HL-60 (cell line): ENCODE measurements around the gene LIMA1.

Source experiments
- DNase-seq, 2 experiments: peaks; one replicate each; pipeline ENCODE4 v3.0.0-alpha.2; 2010 to 2020; ENCODE audit warnings: low read depth in 1 of 2, low spot score in 1 of 2
- H3K27ac ChIP-seq: fragments of 250-450 bp; sonication (Bioruptor Pico); replicated peaks from 2 replicates; pipeline ENCODE4 v1.5.1; 2020; ENCODE audit warnings: mild to moderate bottlenecking, moderate library complexity
- H3K27me3 ChIP-seq: fragments of 250-450 bp; sonication (Bioruptor Pico); 2 replicates; pipeline ENCODE4 v1.5.1; 2021; ENCODE audit warnings: mild to moderate bottlenecking, moderate library complexity; ENCODE audit not compliant: insufficient read depth, poor library complexity, severe bottlenecking
- H3K4me3 ChIP-seq: replicated peaks from 2 replicates; pipeline ENCODE4 v1.5.1; 2011; ENCODE audit warnings: mild to moderate bottlenecking, control low read depth, low read length; ENCODE audit not compliant: insufficient read depth
- GABPA ChIP-seq: IDR thresholded peaks from 2 replicates; pipeline ENCODE4 v1.6.1; 2012; ENCODE audit warnings: low read depth
- POLR2AphosphoS5 ChIP-seq: IDR thresholded peaks from 2 replicates; pipeline ENCODE4 v1.6.1; 2012; ENCODE audit warnings: low read depth
- SPI1 ChIP-seq: IDR thresholded peaks from 2 replicates; pipeline ENCODE4 v1.6.1; 2012; ENCODE audit warnings: low read depth, mild to moderate bottlenecking, borderline replicate concordance
- TF ChIP-seq, protein P1 (sequence below): IDR thresholded peaks from one replicate; pipeline ENCODE4 v1.5.1; 2011; ENCODE audit warnings: low read length, control low read depth, inconsistent platforms; ENCODE audit not compliant: insufficient read depth
- TF ChIP-seq, protein P2 (sequence below): IDR thresholded peaks from 2 replicates; pipeline ENCODE4 v1.6.1; 2012; ENCODE audit warnings: low read depth; ENCODE audit not compliant: insufficient replicate concordance

The LIMA1 gene

DNA sequence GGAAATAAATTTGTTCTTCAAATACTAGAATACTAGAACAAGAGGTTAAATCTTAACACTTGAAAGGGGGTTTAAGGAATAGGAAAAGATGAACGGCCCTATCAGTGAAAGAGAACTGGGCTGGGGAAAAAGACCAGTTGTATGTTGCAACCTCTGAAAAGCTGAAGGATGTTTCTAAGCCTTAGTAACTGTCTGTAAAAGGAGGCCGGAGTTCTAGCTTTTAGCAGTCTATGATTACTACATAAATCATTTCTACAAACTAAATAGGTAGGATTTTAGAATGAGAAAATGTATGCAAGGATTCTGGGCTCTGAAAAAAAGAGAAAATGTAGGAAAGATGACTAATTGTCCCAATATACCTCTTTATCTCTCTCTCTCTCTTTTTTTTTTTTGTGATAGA is 121.1 kb downstream of the LIMA1 start:
- TF ChIP-seq SPI1 = no peak
- TF ChIP-seq, protein P1, sequence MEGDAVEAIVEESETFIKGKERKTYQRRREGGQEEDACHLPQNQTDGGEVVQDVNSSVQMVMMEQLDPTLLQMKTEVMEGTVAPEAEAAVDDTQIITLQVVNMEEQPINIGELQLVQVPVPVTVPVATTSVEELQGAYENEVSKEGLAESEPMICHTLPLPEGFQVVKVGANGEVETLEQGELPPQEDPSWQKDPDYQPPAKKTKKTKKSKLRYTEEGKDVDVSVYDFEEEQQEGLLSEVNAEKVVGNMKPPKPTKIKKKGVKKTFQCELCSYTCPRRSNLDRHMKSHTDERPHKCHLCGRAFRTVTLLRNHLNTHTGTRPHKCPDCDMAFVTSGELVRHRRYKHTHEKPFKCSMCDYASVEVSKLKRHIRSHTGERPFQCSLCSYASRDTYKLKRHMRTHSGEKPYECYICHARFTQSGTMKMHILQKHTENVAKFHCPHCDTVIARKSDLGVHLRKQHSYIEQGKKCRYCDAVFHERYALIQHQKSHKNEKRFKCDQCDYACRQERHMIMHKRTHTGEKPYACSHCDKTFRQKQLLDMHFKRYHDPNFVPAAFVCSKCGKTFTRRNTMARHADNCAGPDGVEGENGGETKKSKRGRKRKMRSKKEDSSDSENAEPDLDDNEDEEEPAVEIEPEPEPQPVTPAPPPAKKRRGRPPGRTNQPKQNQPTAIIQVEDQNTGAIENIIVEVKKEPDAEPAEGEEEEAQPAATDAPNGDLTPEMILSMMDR = no peak
- TF ChIP-seq, protein P2, sequence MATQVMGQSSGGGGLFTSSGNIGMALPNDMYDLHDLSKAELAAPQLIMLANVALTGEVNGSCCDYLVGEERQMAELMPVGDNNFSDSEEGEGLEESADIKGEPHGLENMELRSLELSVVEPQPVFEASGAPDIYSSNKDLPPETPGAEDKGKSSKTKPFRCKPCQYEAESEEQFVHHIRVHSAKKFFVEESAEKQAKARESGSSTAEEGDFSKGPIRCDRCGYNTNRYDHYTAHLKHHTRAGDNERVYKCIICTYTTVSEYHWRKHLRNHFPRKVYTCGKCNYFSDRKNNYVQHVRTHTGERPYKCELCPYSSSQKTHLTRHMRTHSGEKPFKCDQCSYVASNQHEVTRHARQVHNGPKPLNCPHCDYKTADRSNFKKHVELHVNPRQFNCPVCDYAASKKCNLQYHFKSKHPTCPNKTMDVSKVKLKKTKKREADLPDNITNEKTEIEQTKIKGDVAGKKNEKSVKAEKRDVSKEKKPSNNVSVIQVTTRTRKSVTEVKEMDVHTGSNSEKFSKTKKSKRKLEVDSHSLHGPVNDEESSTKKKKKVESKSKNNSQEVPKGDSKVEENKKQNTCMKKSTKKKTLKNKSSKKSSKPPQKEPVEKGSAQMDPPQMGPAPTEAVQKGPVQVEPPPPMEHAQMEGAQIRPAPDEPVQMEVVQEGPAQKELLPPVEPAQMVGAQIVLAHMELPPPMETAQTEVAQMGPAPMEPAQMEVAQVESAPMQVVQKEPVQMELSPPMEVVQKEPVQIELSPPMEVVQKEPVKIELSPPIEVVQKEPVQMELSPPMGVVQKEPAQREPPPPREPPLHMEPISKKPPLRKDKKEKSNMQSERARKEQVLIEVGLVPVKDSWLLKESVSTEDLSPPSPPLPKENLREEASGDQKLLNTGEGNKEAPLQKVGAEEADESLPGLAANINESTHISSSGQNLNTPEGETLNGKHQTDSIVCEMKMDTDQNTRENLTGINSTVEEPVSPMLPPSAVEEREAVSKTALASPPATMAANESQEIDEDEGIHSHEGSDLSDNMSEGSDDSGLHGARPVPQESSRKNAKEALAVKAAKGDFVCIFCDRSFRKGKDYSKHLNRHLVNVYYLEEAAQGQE = no peak
- no peak for TF ChIP-seq GABPA
- TF ChIP-seq POLR2AphosphoS5 = no peak
- no peak overlapping the region for H3K27ac ChIP-seq
- DNase-seq = peak; percentile 19 to 28

DNA sequence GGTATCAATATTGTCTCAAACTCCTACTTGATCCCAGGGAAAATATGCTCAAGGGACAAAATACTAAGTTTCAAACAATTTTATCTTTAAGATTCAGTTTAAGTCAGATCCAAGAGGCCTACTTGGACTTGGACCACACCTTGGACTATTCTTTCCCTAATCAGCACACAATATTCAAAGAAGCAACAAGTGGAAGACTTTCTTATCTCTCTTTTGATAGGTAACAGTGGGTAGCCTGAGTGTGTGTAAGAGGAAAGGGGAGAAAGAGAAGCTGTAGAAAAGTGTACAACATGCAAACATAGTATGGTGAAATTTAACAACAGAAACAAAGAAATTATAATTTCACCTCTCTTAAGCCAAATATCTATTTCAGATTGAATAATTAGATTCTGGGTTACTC is 122.7 kb downstream of the LIMA1 start:
- Histone ChIP-seq H3K27me3 (no peaks in the 10 kb centered on the region), H3K4me3 (no peak overlapping the region), H3K27ac (no peak overlapping the region)
- TF ChIP-seq POLR2AphosphoS5 = no peak
- TF ChIP-seq, protein P1 = no peak
- TF ChIP-seq, protein P2 = no peak
- no peak for TF ChIP-seq SPI1
- no peak for TF ChIP-seq GABPA
- no peak for DNase-seq

More for the DNA sequence above, 121.1 kb downstream of the LIMA1 start:
- Histone ChIP-seq H3K4me3 (no peak overlapping the region), H3K27me3 (no peaks in the 10 kb centered on the region)

DNA sequence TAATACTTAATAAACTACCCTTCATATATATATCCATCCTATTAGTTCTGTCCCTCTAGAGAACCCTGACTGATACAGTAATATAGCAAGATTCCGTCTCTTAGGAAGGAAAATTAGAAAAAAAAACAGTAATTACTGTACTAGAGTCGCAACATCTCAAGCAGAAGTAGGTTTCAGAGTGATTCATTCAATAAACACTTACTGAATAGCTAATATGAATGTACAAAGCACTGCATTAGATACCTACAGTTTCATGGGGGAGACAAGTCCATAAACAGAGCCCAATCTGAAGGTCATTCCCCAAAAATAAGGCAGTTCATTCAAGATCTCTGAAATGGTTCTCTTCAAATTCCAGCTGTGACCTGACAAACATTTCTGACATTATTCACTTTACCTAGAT is 126.1 kb downstream of the LIMA1 start:
- no peak for DNase-seq
- no peak overlapping the region for H3K27ac ChIP-seq
- H3K4me3 ChIP-seq = no peak overlapping the region
- TF ChIP-seq, protein P2 = no peak
- TF ChIP-seq GABPA (no peak), SPI1 (no peak), POLR2AphosphoS5 (no peak)
- TF ChIP-seq, protein P1 = no peak
- no peaks in the 10 kb centered on the region for H3K27me3 ChIP-seq
